Calu3 (cell line): ENCODE measurements around the gene ARID3B. TPM values are rescaled to one million over a fixed set of nuclear protein-coding genes. Genes with fewer than 3 reads are reported as not detected.

Source experiments
- BruUV-seq: library from RNA; stranded (reverse); fragments of 400-500 nt; replicated peaks from 2 replicates; lab custom pipeline; 2021; lab: Mats Ljungman, UMichigan
- CTCF ChIA-PET: fragments of 300-600 bp; sonication (Branson Sonifier 250); formaldehyde crosslinking; loops from one replicate; lab custom pipeline; 2022; ENCODE audit warnings: antibody characterized with exemption; lab: Charles Lee
- DNase-seq: peaks from one replicate; pipeline ENCODE4 v3.0.0; 2022
- H3K27ac Mint-ChIP-seq: one replicate; pipeline ENCODE4 v1.8.0; 2022; ENCODE audit warnings: mixed read lengths; ENCODE audit not compliant: unreplicated experiment
- H3K27me3 Mint-ChIP-seq: one replicate; pipeline ENCODE4 v1.8.0; 2022; ENCODE audit warnings: mixed read lengths; ENCODE audit not compliant: unreplicated experiment
- H3K36me3 Mint-ChIP-seq: one replicate; pipeline ENCODE4 v1.8.0; 2022; ENCODE audit warnings: mild to moderate bottlenecking, moderate library complexity, mixed read lengths; ENCODE audit not compliant: insufficient read depth, unreplicated experiment
- H3K4me1 Mint-ChIP-seq: one replicate; pipeline ENCODE4 v1.8.0; 2022; ENCODE audit warnings: mild to moderate bottlenecking, low read depth, mixed read lengths; ENCODE audit not compliant: unreplicated experiment
- H3K4me3 Mint-ChIP-seq: one replicate; pipeline ENCODE4 v1.8.0; 2022; ENCODE audit warnings: mild to moderate bottlenecking, low read depth, moderate library complexity, mixed read lengths; ENCODE audit not compliant: unreplicated experiment
- H3K9me3 Mint-ChIP-seq: one replicate; pipeline ENCODE4 v1.8.0; 2022; ENCODE audit warnings: low read depth, mixed read lengths; ENCODE audit not compliant: unreplicated experiment
- intact Hi-C: fragments of 100-400 bp; cut with micrococcal nuclease; formaldehyde crosslinking; loops from one replicate; pipeline ENCODE4 v1.10.0; 2022; ENCODE audit not compliant: unreplicated experiment
- total RNA-seq: library from RNA; stranded (reverse); gene quantifications from 2 replicates; pipeline ENCODE4 v1.2.3, GENCODE V29; 2022
- TF ChIP-seq, protein P1 (sequence below): fragments of 200-600 bp; IDR thresholded peaks from one replicate; pipeline ENCODE4 v1.8.0; 2022; ENCODE audit warnings: antibody characterized with exemption; ENCODE audit not compliant: unreplicated experiment

The ARID3B gene
- total RNA-seq, 1 experiment from 2014 or later, result 10.6 TPM

DNA sequence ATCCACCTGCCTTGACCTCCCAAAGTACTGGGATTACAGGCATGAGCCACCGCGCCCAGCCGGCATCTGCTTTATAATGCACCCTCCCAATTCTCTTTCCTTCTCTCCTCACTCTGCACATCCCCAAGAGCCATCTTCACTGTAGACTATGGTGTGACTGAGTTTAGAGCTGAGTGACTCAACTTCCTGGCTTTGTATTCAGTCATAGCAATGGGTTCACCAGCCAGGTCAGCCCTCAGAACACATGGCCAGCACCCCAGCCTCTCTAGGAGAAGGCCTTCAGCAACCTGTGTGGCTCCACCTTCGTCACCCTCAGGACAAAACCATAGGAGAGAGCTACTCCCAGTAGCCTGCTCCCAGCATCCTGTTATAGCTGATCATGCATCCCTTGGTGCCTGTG lies 33.0 kb downstream of the ARID3B start:
- CTCF ChIA-PET, result interaction anchor here (0.6 kb wide), 1 partner anchor 814 kb away, joined by 7 read pairs; no protein-coding TSS in a partner anchor
- Mint-ChIP-seq H3K9me3 (no peaks in the 10 kb centered on the region), H3K4me3 (no peak overlapping the region), H3K27ac (no peak overlapping the region), H3K36me3 (no peaks in the 10 kb centered on the region), H3K4me1 (no peaks in the 10 kb centered on the region), H3K27me3 (no peaks in the 10 kb centered on the region)
- TF ChIP-seq, protein P1, sequence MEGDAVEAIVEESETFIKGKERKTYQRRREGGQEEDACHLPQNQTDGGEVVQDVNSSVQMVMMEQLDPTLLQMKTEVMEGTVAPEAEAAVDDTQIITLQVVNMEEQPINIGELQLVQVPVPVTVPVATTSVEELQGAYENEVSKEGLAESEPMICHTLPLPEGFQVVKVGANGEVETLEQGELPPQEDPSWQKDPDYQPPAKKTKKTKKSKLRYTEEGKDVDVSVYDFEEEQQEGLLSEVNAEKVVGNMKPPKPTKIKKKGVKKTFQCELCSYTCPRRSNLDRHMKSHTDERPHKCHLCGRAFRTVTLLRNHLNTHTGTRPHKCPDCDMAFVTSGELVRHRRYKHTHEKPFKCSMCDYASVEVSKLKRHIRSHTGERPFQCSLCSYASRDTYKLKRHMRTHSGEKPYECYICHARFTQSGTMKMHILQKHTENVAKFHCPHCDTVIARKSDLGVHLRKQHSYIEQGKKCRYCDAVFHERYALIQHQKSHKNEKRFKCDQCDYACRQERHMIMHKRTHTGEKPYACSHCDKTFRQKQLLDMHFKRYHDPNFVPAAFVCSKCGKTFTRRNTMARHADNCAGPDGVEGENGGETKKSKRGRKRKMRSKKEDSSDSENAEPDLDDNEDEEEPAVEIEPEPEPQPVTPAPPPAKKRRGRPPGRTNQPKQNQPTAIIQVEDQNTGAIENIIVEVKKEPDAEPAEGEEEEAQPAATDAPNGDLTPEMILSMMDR, result no peak
- intact Hi-C loops, result no loop called here
- no peak for DNase-seq
- BruUV-seq, result no TSS peak

DNA sequence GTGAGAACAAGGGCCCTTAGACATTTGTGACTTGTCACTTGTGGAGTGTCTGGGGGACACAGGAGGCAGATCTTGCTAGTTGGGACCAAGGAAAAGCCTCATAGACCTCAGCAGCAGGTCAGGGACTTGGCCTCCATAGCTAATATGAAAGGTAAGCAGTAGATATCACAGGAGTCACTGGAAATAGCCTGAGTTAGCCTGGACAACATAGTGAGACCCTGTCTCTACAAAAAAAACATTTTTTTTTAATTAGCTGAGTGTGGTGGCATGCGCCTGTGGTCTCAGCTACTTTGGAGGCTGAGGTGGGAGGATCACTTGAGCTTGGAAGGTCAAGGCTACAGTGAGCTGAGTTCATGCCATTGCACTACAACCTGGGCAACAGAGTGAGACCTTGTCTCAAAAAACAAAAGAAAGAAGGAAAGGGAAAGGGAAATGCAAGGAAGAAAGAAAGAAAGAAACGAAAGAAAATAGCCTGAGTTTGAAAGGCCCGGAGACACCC lies 37.5 kb downstream of the ARID3B start:
- Mint-ChIP-seq H3K4me3 (no peak overlapping the region), H3K27ac (no peak overlapping the region), H3K27me3 (no peaks in the 10 kb centered on the region), H3K4me1 (no peaks in the 10 kb centered on the region), H3K9me3 (no peaks in the 10 kb centered on the region), H3K36me3 (no peaks in the 10 kb centered on the region)
- BruUV-seq, result no TSS peak
- DNase-seq, result no peak
- TF ChIP-seq, protein P1, result no peak
- CTCF ChIA-PET, result interaction anchor here (0.6 kb wide), 2 partner anchors 52 to 126 kb away, joined by 3 read pairs; no protein-coding TSS in a partner anchor
- intact Hi-C loops, result no loop called here

DNA sequence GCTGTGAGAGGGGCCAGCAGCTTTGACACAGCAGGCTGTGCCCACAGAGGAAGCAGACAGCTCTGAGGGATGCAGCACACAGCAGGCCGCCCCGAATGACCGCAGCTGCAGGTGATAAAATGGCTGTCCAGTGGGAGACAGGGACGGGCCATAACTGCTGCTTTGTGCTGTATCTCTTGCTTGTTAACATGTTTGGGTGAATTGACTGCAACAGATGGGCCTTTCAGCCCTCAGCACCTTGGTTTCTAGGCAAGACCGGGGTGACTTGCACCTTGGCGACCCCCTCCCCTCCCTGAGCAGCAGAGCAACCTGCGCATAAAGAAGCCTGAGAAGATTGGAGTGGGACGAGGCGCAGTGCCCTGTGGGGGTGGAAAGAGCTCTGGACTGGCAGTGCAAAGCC lies 38.0 kb downstream of the ARID3B start:
- no peak overlapping the region for H3K27ac Mint-ChIP-seq
- no peak for DNase-seq
- H3K36me3 Mint-ChIP-seq, result no peaks in the 10 kb centered on the region
- TF ChIP-seq, protein P1, result no peak
- H3K4me3 Mint-ChIP-seq, result no peak overlapping the region
- H3K9me3 Mint-ChIP-seq, result no peaks in the 10 kb centered on the region
- no peaks in the 10 kb centered on the region for H3K27me3 Mint-ChIP-seq
- no peaks in the 10 kb centered on the region for H3K4me1 Mint-ChIP-seq
- no TSS peak for BruUV-seq
- intact Hi-C loops, result no loop called here
- CTCF ChIA-PET, result interaction anchor here (0.6 kb wide), 1 partner anchor 125 kb away, joined by 3 read pairs; no protein-coding TSS in a partner anchor

GRCh38 chr15:74580538-74581350 lies 39.7 kb downstream of the ARID3B start:
- intact Hi-C loops, result no loop called here
- no peaks in the 10 kb centered on the region for H3K4me1 Mint-ChIP-seq
- TF ChIP-seq, protein P1, result no peak
- peaks cover 2% of the 10 kb centered on the region for H3K36me3 Mint-ChIP-seq
- BruUV-seq, result no TSS peak
- CTCF ChIA-PET, result no interaction called here
- no peaks in the 10 kb centered on the region for H3K27me3 Mint-ChIP-seq
- H3K4me3 Mint-ChIP-seq, result no peak overlapping the region
- DNase-seq, result no peak
- no peaks in the 10 kb centered on the region for H3K9me3 Mint-ChIP-seq
- H3K27ac Mint-ChIP-seq, result no peak overlapping the region
